Upper lobe of left lung (tissue), 6 donors: ENCODE results near the gene HEPHL1. TPM values are rescaled to one million over a fixed set of nuclear protein-coding genes. Genes with fewer than 3 reads are reported as not detected.

Experiments
- ATAC-seq, 2 donors: fragments of 200-7000 bp; cut with Tn5 transposase; one replicate each; pipeline ENCODE4 v1.9.1; 2022; ENCODE audit warnings: mild to moderate bottlenecking in 2 of 2, moderate library complexity in 2 of 2; ENCODE audit not compliant: low FRiP score in 2 of 2
- DNase-seq, 2 donors: peaks; one replicate each; pipeline ENCODE4 v3.0.0-alpha.2; 2019 to 2020
- H3K27ac ChIP-seq, 4 donors: fragments of 200-600 bp; sonication (generic); one replicate each; pipeline ENCODE4 v1.5.1; 2016 to 2019
- H3K27me3 ChIP-seq, 4 donors: fragments of 200-600 bp; sonication (generic); one replicate each; pipeline ENCODE4 v1.5.1; 2017 to 2019
- H3K36me3 ChIP-seq, 4 donors: fragments of 200-600 bp; sonication (generic); one replicate each; pipeline ENCODE4 v1.5.1; 2016 to 2019
- H3K4me1 ChIP-seq, 4 donors: fragments of 200-600 bp; sonication (generic); one replicate each; pipeline ENCODE4 v1.5.1; 2018 to 2019
- H3K4me3 ChIP-seq, 4 donors: fragments of 200-600 bp; sonication (generic); one replicate each; pipeline ENCODE4 v1.5.1; 2017 to 2019; ENCODE audit warnings: mild to moderate bottlenecking in 2 of 4, moderate library complexity in 1 of 4
- H3K9me3 ChIP-seq, 4 donors: fragments of 200-600 bp; sonication (generic); one replicate each; pipeline ENCODE4 v1.5.1; 2018 to 2019
- CTCF ChIP-seq, 6 experiments: fragments of 450-650 bp in 4 of 6; fragments of 200-600 bp in 2 of 6; sonication (generic) in 2 of 6; IDR thresholded peaks; one replicate each; pipeline ENCODE4 v1.5.1; 2016 to 2019; ENCODE audit warnings: antibody characterized with exemption in 6 of 6
- EP300 ChIP-seq, 4 donors: sonication (generic); formaldehyde crosslinking; IDR thresholded peaks; one replicate each; pipeline ENCODE4 v1.5.1; 2017; ENCODE audit warnings: antibody characterized with exemption in 4 of 4, control low read depth in 2 of 4
- POLR2A ChIP-seq, 4 donors: fragments of 450-650 bp; IDR thresholded peaks; one replicate each; pipeline ENCODE4 v1.5.1; 2016 to 2017; ENCODE audit warnings: antibody characterized with exemption in 4 of 4, mild to moderate bottlenecking in 2 of 4
- POLR2AphosphoS5 ChIP-seq, 2 donors: sonication (generic); formaldehyde crosslinking; IDR thresholded peaks; one replicate each; pipeline ENCODE4 v1.5.1; 2017; ENCODE audit warnings: antibody characterized with exemption in 2 of 2
- WGBS, 2 donors: methylation state at CpG; one replicate each; pipeline ENCODE4 v1.1.5; 2017 to 2018; 5-methylcytosine and 5-hydroxymethylcytosine counted together
- total RNA-seq, 6 donors: library from RNA; depleted of rRNA in 4 of 6; stranded (reverse); fragments of >200 nt in 4 of 6; gene quantifications; one replicate each; pipeline versions ENCODE4 v1.1.0 to v1.2.1, GENCODE V29; 2016 to 2021
- donor health status: DM: no; HTN: no; CAD: no; lungs with moderate emphysema.
- donor health status: DM: no; HTN: yes; CAD: no; lungs with severe emphysema.

The HEPHL1 gene
- total RNA-seq, 6 donors from 2014 or later, result not detected

- no peak for ATAC-seq
- Histone ChIP-seq H3K9me3 (no peaks in the 10 kb centered on the region), H3K36me3 (no peaks in the 10 kb centered on the region), H3K27ac (no peak overlapping the region), H3K4me3 (no peak overlapping the region), H3K4me1 (no peaks in the 10 kb centered on the region), H3K27me3 (no peaks in the 10 kb centered on the region)
- DNase-seq, result no peak
- 52 to 77% methylated on average over 2 of the region's 2 CpGs for WGBS, 2 donors
- TF ChIP-seq POLR2A (IDR thresholded peaks at IDR 0.05) (no peak), POLR2AphosphoS5 (IDR thresholded peaks at IDR 0.05) (no peak), CTCF (IDR thresholded peaks at IDR 0.05) (no peak), EP300 (IDR thresholded peaks at IDR 0.05) (no peak)
Measured at GRCh38 chr11:94028436-94028835, 7.3 kb downstream of the HEPHL1 start.

- DNase-seq, result no peak
- no peaks in the 10 kb centered on the region for H3K27me3 ChIP-seq
- H3K4me1 ChIP-seq, result no peaks in the 10 kb centered on the region
- H3K36me3 ChIP-seq, result no peaks in the 10 kb centered on the region
- H3K9me3 ChIP-seq, result no peaks in the 10 kb centered on the region
- no peak overlapping the region for H3K27ac ChIP-seq
- ATAC-seq, result no peak
- 84 to 86% methylated on average over 1 of the region's 1 CpG for WGBS, 2 donors
- no peak for TF ChIP-seq CTCF (IDR thresholded peaks at IDR 0.05)
- TF ChIP-seq POLR2A (IDR thresholded peaks at IDR 0.05), result no peak
- no peak for TF ChIP-seq POLR2AphosphoS5 (IDR thresholded peaks at IDR 0.05)
- TF ChIP-seq EP300 (IDR thresholded peaks at IDR 0.05), result no peak
- no peak overlapping the region for H3K4me3 ChIP-seq
Measured at GRCh38 chr11:94030059-94030458, 8.9 kb downstream of the HEPHL1 start.

GRCh38 chr11:94031625-94032024, 10.5 kb downstream of the HEPHL1 start:
- no peak for ATAC-seq
- no peaks in the 10 kb centered on the region for H3K9me3 ChIP-seq
- no peak overlapping the region for H3K27ac ChIP-seq
- no peak for TF ChIP-seq POLR2A (IDR thresholded peaks at IDR 0.05)
- no peak for TF ChIP-seq CTCF (IDR thresholded peaks at IDR 0.05)
- no peak for TF ChIP-seq EP300 (IDR thresholded peaks at IDR 0.05)
- no peak for TF ChIP-seq POLR2AphosphoS5 (IDR thresholded peaks at IDR 0.05)
- no peak for DNase-seq
- H3K4me1 ChIP-seq, result no peaks in the 10 kb centered on the region
- 69 to 77% methylated on average over 4 of the region's 4 CpGs for WGBS, 2 donors
- no peak overlapping the region for H3K4me3 ChIP-seq
- no peaks in the 10 kb centered on the region for H3K27me3 ChIP-seq
- no peaks in the 10 kb centered on the region for H3K36me3 ChIP-seq

GRCh38 chr11:94032066-94032465, 10.9 kb downstream of the HEPHL1 start:
- Histone ChIP-seq H3K27ac (no peak overlapping the region), H3K9me3 (no peaks in the 10 kb centered on the region), H3K4me1 (no peaks in the 10 kb centered on the region), H3K36me3 (no peaks in the 10 kb centered on the region), H3K27me3 (no peaks in the 10 kb centered on the region), H3K4me3 (no peak overlapping the region)
- TF ChIP-seq POLR2AphosphoS5 (IDR thresholded peaks at IDR 0.05), result no peak
- TF ChIP-seq EP300 (IDR thresholded peaks at IDR 0.05), result no peak
- TF ChIP-seq CTCF (IDR thresholded peaks at IDR 0.05), result no peak
- no peak for TF ChIP-seq POLR2A (IDR thresholded peaks at IDR 0.05)
- no peak for DNase-seq
- WGBS, 2 donors, result 75 to 84% methylated on average over 5 of the region's 5 CpGs
- ATAC-seq, result no peak

- Histone ChIP-seq H3K36me3 (no peaks in the 10 kb centered on the region), H3K4me3 (no peak overlapping the region), H3K4me1 (no peaks in the 10 kb centered on the region), H3K27me3 (no peaks in the 10 kb centered on the region), H3K9me3 (no peaks in the 10 kb centered on the region), H3K27ac (no peak overlapping the region)
- WGBS, 2 donors, result 77 to 86% methylated on average over 8 of the region's 8 CpGs
- DNase-seq (no peak), ATAC-seq (no peak)
- no peak for TF ChIP-seq CTCF (IDR thresholded peaks at IDR 0.05)
- TF ChIP-seq POLR2A (IDR thresholded peaks at IDR 0.05), result no peak
- TF ChIP-seq EP300 (IDR thresholded peaks at IDR 0.05), result no peak
- TF ChIP-seq POLR2AphosphoS5 (IDR thresholded peaks at IDR 0.05), result no peak
Measured at GRCh38 chr11:94032725-94033124, 11.6 kb downstream of the HEPHL1 start.
